Measurements from ENCODE around the gene PRKD2.

- TF ChIP-seq GATA3 (IDR thresholded peaks at IDR 0.05; ENCODE audit: low read depth, low read length) (no peak), GATA2 (IDR thresholded peaks at IDR 0.05; ENCODE audit: low read depth, low read length) (no peak)
These were observed 5.1 kb upstream of the PRKD2 start for GRCh38 chr19:46722004-46722380.
